Measurements from ENCODE around the gene UBA3.

UBA3 gene

DNA sequence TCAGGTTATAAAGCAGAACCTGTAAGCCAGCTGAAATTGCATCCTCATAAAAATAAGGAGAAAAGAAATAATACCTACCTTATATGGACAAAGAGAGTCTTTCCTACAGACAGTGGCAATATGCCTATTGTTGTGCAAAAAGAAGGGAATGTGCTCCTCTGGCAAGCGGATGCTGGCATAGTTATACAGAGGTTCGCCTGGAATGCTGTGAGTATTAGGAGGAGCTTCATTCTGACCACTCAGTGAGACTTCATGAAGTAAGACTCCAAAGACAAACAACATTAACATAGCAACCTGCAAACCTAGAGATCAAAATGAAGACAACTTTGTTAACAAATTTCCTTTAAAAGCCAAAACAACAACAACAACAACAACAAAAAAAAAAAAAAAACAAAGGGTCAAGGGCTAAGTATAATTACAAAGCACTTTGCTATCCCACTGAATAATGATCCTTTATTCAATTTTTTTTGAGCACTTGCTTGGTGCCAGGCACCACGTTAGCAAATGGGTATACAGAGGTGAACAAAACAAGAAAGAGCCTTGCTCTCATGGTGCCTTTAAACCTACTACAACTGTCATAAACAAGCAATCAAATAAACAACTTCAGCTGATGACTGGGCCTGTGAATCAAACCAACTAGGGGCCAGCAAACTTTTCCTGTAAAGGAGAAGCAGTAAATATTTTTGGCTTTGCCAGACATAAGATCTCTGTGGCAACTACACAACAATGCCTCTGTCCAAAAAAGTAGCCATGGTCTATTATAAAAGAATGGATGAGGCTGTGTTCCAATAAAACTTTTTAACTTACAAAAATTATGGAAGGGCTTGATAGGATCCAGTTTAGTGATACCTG, 70.4 kb downstream of the UBA3 start:
- no peak for DNase-seq

DNA sequence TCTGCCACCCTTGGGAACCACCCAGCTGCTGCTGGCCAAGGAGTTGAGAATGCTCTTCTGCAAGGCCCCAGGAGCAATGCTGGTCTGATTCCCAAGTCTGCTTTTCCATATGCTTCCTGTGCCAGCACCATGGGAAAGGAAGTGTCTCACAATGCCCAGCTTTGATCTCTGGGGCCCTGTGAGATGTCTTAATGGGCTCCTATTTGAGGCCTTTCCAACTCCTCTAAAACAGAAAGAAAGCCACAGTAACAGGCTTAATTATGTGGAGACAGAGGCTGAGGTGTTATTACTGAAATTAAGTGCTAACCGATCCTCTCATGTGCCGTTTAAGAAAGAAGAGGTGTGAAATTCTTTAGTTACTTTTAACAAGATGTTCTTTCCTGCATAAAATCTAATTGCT, 71.2 kb downstream of the UBA3 start:
- no peak for DNase-seq

- DNase-seq, result no peak
Measured at GRCh38 chr3:69005791-69006482, 74.2 kb downstream of the UBA3 start.

GRCh38 chr3:69005071-69005790, 74.9 kb downstream of the UBA3 start:
- no peak for DNase-seq

Data from GOT3 (cell line).